Memory B cell (primary cell): Measurements from ENCODE around the gene KMT2E.
"Not testable (repeated sequence)": the region's sequence is repeated elsewhere in the genome, so short reads cannot be mapped to it uniquely, and the experiment has no call there.

Experiments used
- ATAC-seq: fragments of 150-1000 bp; cut with Tn5 transposase; 2 replicates; pipeline ENCODE4 v1.10.0; 2021; ENCODE audit warnings: low read depth, mild to moderate bottlenecking, moderate library complexity
- DNase-seq, 2 donors: peaks; one replicate each; pipeline ENCODE4 v3.0.0; 2022; ENCODE audit warnings: low spot score in 2 of 2
- H3K27ac Mint-ChIP-seq: one replicate; pipeline ENCODE4 v1.8.0; 2022; ENCODE audit warnings: mild to moderate bottlenecking, moderate library complexity, mixed read lengths
- H3K27me3 Mint-ChIP-seq: one replicate; pipeline ENCODE4 v1.8.0; 2022; ENCODE audit warnings: mixed read lengths
- H3K36me3 Mint-ChIP-seq: one replicate; pipeline ENCODE4 v1.8.0; 2022; ENCODE audit warnings: mild to moderate bottlenecking, mixed read lengths
- H3K4me1 Mint-ChIP-seq: one replicate; pipeline ENCODE4 v1.8.0; 2022; ENCODE audit warnings: mixed read lengths
- H3K4me3 Mint-ChIP-seq: one replicate; pipeline ENCODE4 v1.8.0; 2022; ENCODE audit warnings: mild to moderate bottlenecking, moderate library complexity, mixed read lengths
- H3K9me3 Mint-ChIP-seq: one replicate; pipeline ENCODE4 v1.8.0; 2022; ENCODE audit warnings: mixed read lengths

Gene KMT2E

GRCh38 chr7:105019269-105019668, 5.3 kb downstream of the KMT2E start:
- H3K4me3 Mint-ChIP-seq: peak overlapping the region; percentile 65
- no peak for DNase-seq
- H3K27ac Mint-ChIP-seq: peak overlapping the region; percentile 38
- no peaks in the 10 kb centered on the region for H3K9me3 Mint-ChIP-seq
- no peak for ATAC-seq
- peaks cover 4% of the 10 kb centered on the region for H3K36me3 Mint-ChIP-seq
- H3K27me3 Mint-ChIP-seq: no peaks in the 10 kb centered on the region
- H3K4me1 Mint-ChIP-seq: peaks cover 37% of the 10 kb centered on the region

DNA sequence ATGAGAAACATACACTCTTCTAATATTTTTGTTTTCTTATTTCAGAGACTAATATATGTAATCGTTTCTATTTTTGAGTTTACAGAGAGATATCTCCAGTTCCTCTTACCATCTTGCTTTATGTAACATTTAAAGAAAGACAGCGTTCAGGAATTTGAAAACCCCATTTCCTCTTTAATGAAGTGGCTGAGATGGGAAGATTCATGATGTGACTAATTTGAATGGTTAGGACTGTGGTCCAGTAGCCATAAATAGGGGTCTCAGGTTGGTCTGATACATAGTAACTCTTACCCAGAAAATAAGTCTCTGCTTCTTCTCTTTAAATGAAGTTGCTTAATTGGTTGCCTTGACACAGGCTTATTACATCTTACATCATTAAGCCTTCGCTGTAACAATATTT, 6.9 kb downstream of the KMT2E start:
- H3K9me3 Mint-ChIP-seq: no peaks in the 10 kb centered on the region
- ATAC-seq: peak; percentile 18

GRCh38 chr7:105021352-105021751, 7.3 kb downstream of the KMT2E start:
- no peak for ATAC-seq
- DNase-seq: no peak
- Mint-ChIP-seq H3K4me3 (peak overlapping the region; percentile 50), H3K27me3 (no peaks in the 10 kb centered on the region), H3K27ac (peak overlapping the region; percentile 45), H3K36me3 (peaks cover 2% of the 10 kb centered on the region), H3K4me1 (peaks cover 40% of the 10 kb centered on the region), H3K9me3 (no peaks in the 10 kb centered on the region)

More for the DNA sequence above, 6.9 kb downstream of the KMT2E start:
- Mint-ChIP-seq H3K36me3 (peaks cover 2% of the 10 kb centered on the region), H3K27ac (peak overlapping the region; percentile 45), H3K27me3 (no peaks in the 10 kb centered on the region), H3K4me1 (peaks cover 37% of the 10 kb centered on the region), H3K4me3 (peak overlapping the region; percentile 50)
- DNase-seq: no peak

DNA sequence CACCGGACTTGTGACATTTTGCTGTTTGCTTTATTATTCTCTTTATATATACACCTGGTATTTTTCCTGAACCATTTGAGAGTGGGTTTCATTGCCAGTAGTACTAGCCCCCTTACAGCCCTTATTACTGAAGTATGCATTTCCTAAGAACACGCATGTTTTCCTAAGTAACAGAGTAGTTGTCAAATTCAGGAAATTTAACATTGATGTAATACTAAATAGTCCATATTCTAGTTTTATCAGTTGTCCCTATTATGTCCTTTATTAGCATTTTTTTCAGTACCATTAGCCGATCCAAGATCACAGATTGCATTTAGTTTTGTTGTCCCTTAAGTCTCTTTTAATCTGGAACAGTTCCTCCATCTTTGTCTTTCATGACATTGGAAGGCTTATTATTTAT, 8.0 kb downstream of the KMT2E start:
- H3K9me3 Mint-ChIP-seq: no peaks in the 10 kb centered on the region
- H3K27ac Mint-ChIP-seq: peak overlapping the region; percentile 77
- no peaks in the 10 kb centered on the region for H3K27me3 Mint-ChIP-seq
- ATAC-seq (no peak), DNase-seq (no peak)
- peaks cover 42% of the 10 kb centered on the region for H3K4me1 Mint-ChIP-seq
- no peaks in the 10 kb centered on the region for H3K36me3 Mint-ChIP-seq
- peak overlapping the region; percentile 37 for H3K4me3 Mint-ChIP-seq

DNA sequence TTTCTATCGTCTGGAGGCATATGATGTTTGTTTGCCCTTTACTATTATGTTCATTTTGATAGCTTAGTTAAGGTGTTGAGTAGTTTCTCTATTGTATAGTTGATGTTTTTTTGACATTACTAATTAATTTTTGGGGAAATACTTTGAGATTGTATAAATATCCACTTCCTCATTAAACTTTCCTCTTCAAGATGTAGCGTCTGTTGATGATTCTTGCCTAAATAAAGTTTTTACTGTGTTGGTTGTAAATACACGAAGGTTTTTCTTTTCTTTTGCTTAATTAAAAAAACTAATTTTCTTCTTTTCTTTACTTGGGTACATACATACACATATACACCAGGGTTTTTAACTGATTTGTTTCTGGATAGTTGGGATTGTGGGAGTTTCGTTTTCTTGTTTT, 8.5 kb downstream of the KMT2E start:
- DNase-seq (no peak), ATAC-seq (peak; percentile 40)
- H3K4me1 Mint-ChIP-seq: peaks cover 40% of the 10 kb centered on the region
- no peaks in the 10 kb centered on the region for H3K9me3 Mint-ChIP-seq
- H3K27ac Mint-ChIP-seq: peak overlapping the region; percentile 77
- no peaks in the 10 kb centered on the region for H3K27me3 Mint-ChIP-seq
- peak overlapping the region; percentile 37 for H3K4me3 Mint-ChIP-seq
- no peaks in the 10 kb centered on the region for H3K36me3 Mint-ChIP-seq

- ATAC-seq: no peak
- Mint-ChIP-seq H3K36me3 (peaks cover 2% of the 10 kb centered on the region), H3K4me3 (no peak overlapping the region)
These were observed 10.7 kb downstream of the KMT2E start for GRCh38 chr7:105024734-105025133.

DNA sequence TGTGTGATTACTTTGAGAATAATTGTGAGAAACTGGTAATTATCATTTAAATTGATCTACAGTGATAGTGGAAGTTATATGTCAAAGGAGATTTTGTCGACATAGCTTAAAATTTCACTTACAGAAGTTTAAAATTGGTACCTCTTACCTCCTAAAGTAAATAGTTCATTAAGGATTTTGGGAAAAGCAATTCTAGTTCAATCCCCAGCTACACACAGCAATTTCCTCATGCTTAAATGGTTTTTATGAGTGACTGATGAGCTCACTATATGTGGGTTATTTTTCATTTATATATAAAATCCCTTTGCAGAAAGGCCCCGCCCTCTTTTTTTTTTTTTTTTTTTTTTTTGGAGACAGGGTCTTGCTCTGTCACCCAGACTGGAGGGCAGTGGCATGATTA, 12.7 kb downstream of the KMT2E start:
- Mint-ChIP-seq H3K36me3 (peaks cover 3% of the 10 kb centered on the region), H3K4me3 (no peak overlapping the region), H3K4me1 (peaks cover 47% of the 10 kb centered on the region), H3K27ac (peak overlapping the region; percentile 43), H3K27me3 (no peaks in the 10 kb centered on the region), H3K9me3 (no peaks in the 10 kb centered on the region)
- no peak for DNase-seq
- ATAC-seq: no peak

More at GRCh38 chr7:105024734-105025133, 10.7 kb downstream of the KMT2E start:
- no peaks in the 10 kb centered on the region for H3K9me3 Mint-ChIP-seq
- DNase-seq: no peak
- H3K4me1 Mint-ChIP-seq: peaks cover 49% of the 10 kb centered on the region
- no peaks in the 10 kb centered on the region for H3K27me3 Mint-ChIP-seq
- H3K27ac Mint-ChIP-seq: peak overlapping the region; percentile 13

GRCh38 chr7:105027176-105027853, 13.3 kb downstream of the KMT2E start:
- no peaks in the 10 kb centered on the region for H3K27me3 Mint-ChIP-seq
- no peak for DNase-seq
- H3K27ac Mint-ChIP-seq: no peak overlapping the region
- no peaks in the 10 kb centered on the region for H3K9me3 Mint-ChIP-seq
- peaks cover 3% of the 10 kb centered on the region for H3K36me3 Mint-ChIP-seq
- ATAC-seq: no peak
- H3K4me3 Mint-ChIP-seq: no peak overlapping the region
- H3K4me1 Mint-ChIP-seq: peaks cover 42% of the 10 kb centered on the region

GRCh38 chr7:105028004-105028403, 14.0 kb downstream of the KMT2E start:
- DNase-seq: peak in 1 of 2 donors; percentile 10
- Mint-ChIP-seq H3K4me1 (peaks cover 41% of the 10 kb centered on the region), H3K4me3 (peak overlapping the region; percentile 48), H3K9me3 (no peaks in the 10 kb centered on the region), H3K36me3 (peaks cover 3% of the 10 kb centered on the region), H3K27ac (peak overlapping the region; percentile 31), H3K27me3 (no peaks in the 10 kb centered on the region)
- ATAC-seq: peak; percentile 90

GRCh38 chr7:105028941-105029340, 14.9 kb downstream of the KMT2E start:
- ATAC-seq, H3K4me3 Mint-ChIP-seq: not testable (repeated sequence)

GRCh38 chr7:105030447-105030846, 16.4 kb downstream of the KMT2E start:
- Mint-ChIP-seq H3K27ac (peak overlapping the region; percentile 60), H3K27me3 (no peaks in the 10 kb centered on the region), H3K4me3 (no peak overlapping the region), H3K36me3 (peaks cover 8% of the 10 kb centered on the region), H3K4me1 (peaks cover 45% of the 10 kb centered on the region), H3K9me3 (no peaks in the 10 kb centered on the region)
- no peak for DNase-seq
- no peak for ATAC-seq

More at GRCh38 chr7:105028941-105029340, 14.9 kb downstream of the KMT2E start:
- not testable (repeated sequence) for H3K36me3 Mint-ChIP-seq, DNase-seq, H3K9me3 Mint-ChIP-seq, H3K27me3 Mint-ChIP-seq
- Mint-ChIP-seq H3K4me1 (peaks cover 43% of the 10 kb centered on the region), H3K27ac (peak overlapping the region; percentile 60)

- no peak for DNase-seq
- Mint-ChIP-seq H3K36me3 (peaks cover 10% of the 10 kb centered on the region), H3K27me3 (no peaks in the 10 kb centered on the region), H3K27ac (no peak overlapping the region), H3K9me3 (no peaks in the 10 kb centered on the region), H3K4me3 (no peak overlapping the region), H3K4me1 (peaks cover 45% of the 10 kb centered on the region)
- no peak for ATAC-seq
These were observed 18.7 kb downstream of the KMT2E start for GRCh38 chr7:105032553-105033214.

DNA sequence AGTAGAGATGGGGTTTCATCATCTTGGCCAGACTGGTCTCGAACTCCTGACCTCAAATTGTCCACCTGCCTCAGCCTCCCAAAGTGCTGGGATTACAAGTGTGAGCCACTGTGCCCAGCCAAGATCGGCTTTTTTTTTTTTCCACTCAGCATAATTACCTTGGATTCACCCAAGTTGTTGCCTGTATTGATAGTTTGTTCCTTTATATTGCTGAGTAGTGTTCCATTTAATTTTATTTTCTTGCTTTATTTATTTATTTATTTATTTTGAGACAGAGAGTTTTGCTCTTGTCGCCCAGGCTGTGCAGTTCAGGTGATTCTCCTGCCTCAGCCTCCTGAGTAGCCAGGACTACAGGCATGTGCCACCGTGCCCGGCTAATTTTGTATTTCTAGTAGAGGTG, 21.3 kb downstream of the KMT2E start:
- peaks cover 34% of the 10 kb centered on the region for H3K4me1 Mint-ChIP-seq
- ATAC-seq: no peak
- H3K27me3 Mint-ChIP-seq: no peaks in the 10 kb centered on the region
- no peak for DNase-seq
- no peaks in the 10 kb centered on the region for H3K9me3 Mint-ChIP-seq
- no peak overlapping the region for H3K4me3 Mint-ChIP-seq
- H3K27ac Mint-ChIP-seq: no peak overlapping the region
- peaks cover 10% of the 10 kb centered on the region for H3K36me3 Mint-ChIP-seq

DNA sequence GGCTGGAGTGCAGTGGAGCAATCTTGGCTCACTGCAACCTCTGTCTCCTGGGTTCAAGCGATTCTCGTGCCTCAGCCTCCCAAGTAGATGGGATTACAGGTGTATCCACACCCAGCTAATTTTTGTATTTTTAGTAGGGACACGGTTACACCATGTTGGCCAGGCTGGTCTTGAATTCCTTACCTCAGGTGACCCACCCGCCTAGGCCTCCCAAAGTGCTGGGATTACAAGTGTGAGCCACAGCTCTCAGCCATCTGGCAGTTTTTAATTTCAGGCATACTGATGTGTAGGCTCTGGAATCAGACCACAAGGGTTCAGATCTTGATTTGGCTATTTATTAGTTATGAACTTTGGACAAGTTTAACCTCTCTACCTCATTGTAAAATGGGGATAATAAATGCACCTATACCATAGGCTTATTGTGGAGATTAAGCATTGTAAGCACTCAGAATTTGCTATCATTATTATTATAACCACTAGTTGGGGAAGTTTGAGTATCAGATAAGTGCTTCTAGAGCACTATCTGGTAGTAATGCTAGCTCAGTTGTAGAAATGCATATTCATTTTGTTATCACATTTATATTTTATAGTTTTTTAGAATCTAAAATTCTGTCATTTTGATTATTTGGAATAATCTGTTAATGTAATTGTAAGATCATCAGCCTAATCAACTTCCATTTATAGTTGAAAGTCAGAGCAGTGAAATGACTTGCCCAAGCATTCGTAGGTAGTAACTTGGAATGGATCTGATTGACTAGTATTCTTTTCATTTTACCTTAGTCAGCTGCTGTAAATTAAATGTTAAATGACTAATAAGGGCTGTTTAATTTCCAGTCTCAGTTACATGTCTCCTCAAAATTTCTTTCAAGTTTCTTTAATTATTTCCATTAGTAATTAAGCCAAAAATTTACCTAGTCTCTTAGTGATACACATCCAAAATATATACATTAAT, 22.5 kb downstream of the KMT2E start:
- DNase-seq (no peak), ATAC-seq (peak; percentile 48)
- peaks cover 32% of the 10 kb centered on the region for H3K4me1 Mint-ChIP-seq
- H3K27ac Mint-ChIP-seq: no peak overlapping the region
- no peaks in the 10 kb centered on the region for H3K9me3 Mint-ChIP-seq
- no peaks in the 10 kb centered on the region for H3K27me3 Mint-ChIP-seq
- H3K36me3 Mint-ChIP-seq: peaks cover 10% of the 10 kb centered on the region
- no peak overlapping the region for H3K4me3 Mint-ChIP-seq
